Measurements from ENCODE around the gene TMEM139. TPM values are rescaled to one million over a fixed set of nuclear protein-coding genes. Genes with fewer than 3 reads are reported as not detected.
A peak's percentile ranks its signal among the peaks of the same experiment; 100 is the strongest.

The TMEM139 gene
- total and polyA plus RNA-seq, 4 experiments from 2014 or later: 0.61 to 2.1 (median 1.4) TPM

DNA sequence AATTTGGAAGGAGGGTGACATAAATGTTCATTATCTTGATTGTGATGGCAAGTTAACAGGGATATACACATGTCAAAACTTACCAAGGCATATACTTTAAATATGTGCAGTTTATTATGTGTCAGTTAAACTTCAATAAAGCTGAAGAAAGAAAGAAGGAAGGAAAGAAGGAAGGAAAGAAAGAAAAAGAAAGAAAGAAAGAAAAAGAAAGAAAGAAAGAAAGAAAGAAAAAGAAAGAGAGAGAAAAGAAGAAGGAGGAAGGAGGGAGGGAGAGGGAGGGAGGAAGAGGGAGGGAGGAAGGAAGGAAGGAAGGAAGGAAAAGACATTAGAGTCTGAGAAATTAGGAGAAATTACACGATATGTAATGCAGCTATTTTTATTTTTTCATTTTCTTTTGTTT, 37.4 kb upstream of the TMEM139 start:
- peaks cover 69 to 92% (median 80%) of the 10 kb centered on the region in 4 donors for H3K4me1 Mint-ChIP-seq
- intact Hi-C loops (cut with micrococcal nuclease): no loop called here
- peaks cover 80% of the 10 kb centered on the region for H3K4me1 ChIP-seq (ENCODE audit: insufficient read depth, low read length)
- no peaks in the 10 kb centered on the region for H3K9me3 ChIP-seq (ENCODE audit: control insufficient read depth in 1 of 2, low read length in 2 of 2)
- no peak for DNase-seq
- no peak overlapping the region for H3K4me3 ChIP-seq (ENCODE audit: low read length in 2 of 2)
- peak overlapping the region in 4 of 8 donors; percentile 30 to 61 (median 54) for H3K4me3 Mint-ChIP-seq
- H3K27me3 ChIP-seq (ENCODE audit: insufficient read depth, low read length): no peaks in the 10 kb centered on the region
- peak overlapping the region in 4 of 7 donors; percentile 30 to 87 (median 62) for H3K27ac Mint-ChIP-seq
- H3K36me3 ChIP-seq (ENCODE audit: insufficient read depth, low read length): no peaks in the 10 kb centered on the region
- H3K27ac ChIP-seq (ENCODE audit: low read depth, low read length): no peak overlapping the region
- peaks cover 14 to 34% of the 10 kb centered on the region in 2 donors for H3K36me3 Mint-ChIP-seq
- POLR2A ChIA-PET (ENCODE audit: partially characterized antibody): interaction anchor here (0.6 to 9.8 kb wide), 9 partner anchors 17 to 449 kb away, joined by 3 to 163 read pairs (median 4); partner anchors contain the start of genes CASP2, GSTK1 and ZYX
- CTCF ChIA-PET (ENCODE audit: partially characterized antibody): interaction anchor here (1.0 to 14.0 kb wide), 7 partner anchors 8 to 170 kb away, joined by 3 to 513 read pairs (median 5); partner anchors contain the start of gene GSTK1
- peaks cover 0 to 36% (median 15%) of the 10 kb centered on the region in 8 donors for H3K9me3 Mint-ChIP-seq
- H3K27me3 Mint-ChIP-seq: no peaks in the 10 kb centered on the region

DNA sequence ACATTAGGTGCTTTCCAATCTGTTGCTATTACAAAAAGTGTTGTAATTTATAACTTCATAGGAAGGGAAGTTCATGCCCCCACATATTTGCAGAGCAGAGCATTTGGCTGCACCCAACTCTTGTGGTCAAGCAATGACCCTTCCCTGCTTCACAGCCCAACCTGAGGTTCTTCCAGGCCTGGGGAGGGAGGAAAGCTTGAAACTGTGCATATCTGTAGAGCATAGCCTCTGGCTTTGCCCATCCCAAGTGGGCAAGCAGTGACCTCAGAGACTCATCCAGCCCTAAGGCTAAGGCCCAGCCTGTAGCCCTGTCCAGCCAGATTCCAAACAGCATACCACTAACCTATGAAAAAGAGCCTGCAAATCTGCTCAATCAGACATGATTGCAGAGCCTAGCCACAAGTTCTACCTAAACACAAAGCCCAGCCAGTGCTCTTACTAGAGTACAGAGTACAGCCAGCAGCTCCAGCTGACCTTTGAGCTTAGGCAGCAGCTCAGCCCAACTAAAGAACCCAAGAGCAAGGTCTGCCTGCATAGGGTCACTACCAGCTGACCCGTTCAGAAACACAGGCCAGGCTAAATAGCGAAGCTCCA, 35.9 kb upstream of the TMEM139 start:
- peak overlapping the region; percentile 24 to 90 (median 70) for H3K27ac Mint-ChIP-seq
- peaks cover 24 to 43% of the 10 kb centered on the region in 2 donors for H3K36me3 Mint-ChIP-seq
- no peaks in the 10 kb centered on the region for H3K27me3 ChIP-seq (ENCODE audit: insufficient read depth, low read length)
- H3K27ac ChIP-seq (ENCODE audit: low read depth, low read length): no peak overlapping the region
- H3K4me1 Mint-ChIP-seq: peaks cover 73 to 98% (median 84%) of the 10 kb centered on the region in 4 donors
- H3K4me1 ChIP-seq (ENCODE audit: insufficient read depth, low read length): peaks cover 93% of the 10 kb centered on the region
- peaks cover 0 to 5% of the 10 kb centered on the region in 2 donors for H3K9me3 ChIP-seq (ENCODE audit: control insufficient read depth in 1 of 2, low read length in 2 of 2)
- DNase-seq: no peak
- ChIA-PET CTCF (ENCODE audit: partially characterized antibody) (interaction anchor here (1.0 to 14.0 kb wide), 8 partner anchors 8 to 168 kb away, joined by 3 to 513 read pairs (median 6); no protein-coding TSS in a partner anchor), POLR2A (ENCODE audit: partially characterized antibody) (interaction anchor here (0.9 to 9.8 kb wide), 7 partner anchors 9 to 441 kb away, joined by 3 to 163 read pairs (median 10); partner anchors contain the start of genes CASP2 and GSTK1)
- H3K4me3 Mint-ChIP-seq: peak overlapping the region in 7 of 8 donors; percentile 25 to 67 (median 47)
- no peaks in the 10 kb centered on the region for H3K36me3 ChIP-seq (ENCODE audit: insufficient read depth, low read length)
- H3K4me3 ChIP-seq (ENCODE audit: low read length in 2 of 2): no peak overlapping the region
- H3K9me3 Mint-ChIP-seq: peaks cover 2 to 50% (median 26%) of the 10 kb centered on the region in 8 donors
- intact Hi-C loops (cut with micrococcal nuclease): no loop called here
- no peaks in the 10 kb centered on the region for H3K27me3 Mint-ChIP-seq

DNA sequence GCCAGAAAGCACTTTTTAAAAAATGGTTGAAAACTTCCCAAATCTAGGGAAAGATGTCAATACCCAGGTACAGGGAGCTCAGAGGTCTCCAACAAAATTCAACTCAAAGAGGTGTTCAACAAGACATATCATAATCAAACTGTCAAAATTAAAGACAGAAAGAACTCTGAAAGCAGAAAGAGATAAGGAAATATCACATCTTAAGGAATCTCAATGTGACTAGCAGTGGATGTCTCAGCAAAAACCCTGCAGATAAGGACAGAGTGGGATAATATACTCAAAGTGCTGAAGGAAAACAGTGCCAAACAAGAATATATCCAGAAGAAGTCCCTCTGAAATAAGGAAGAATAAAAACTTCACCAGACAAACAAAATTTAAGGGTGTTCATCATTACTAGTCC, 34.6 kb upstream of the TMEM139 start:
- Histone ChIP-seq H3K36me3 (ENCODE audit: insufficient read depth, low read length) (no peaks in the 10 kb centered on the region), H3K4me3 (ENCODE audit: low read length in 2 of 2) (no peak overlapping the region), H3K27me3 (ENCODE audit: insufficient read depth, low read length) (no peaks in the 10 kb centered on the region), H3K9me3 (ENCODE audit: control insufficient read depth in 1 of 2, low read length in 2 of 2) (peaks cover 0 to 11% of the 10 kb centered on the region in 2 donors), H3K27ac (ENCODE audit: low read depth, low read length) (peak overlapping the region; percentile 31), H3K4me1 (ENCODE audit: insufficient read depth, low read length) (peaks cover 92% of the 10 kb centered on the region)
- peak overlapping the region in 7 of 8 donors; percentile 7 to 67 (median 61) for H3K4me3 Mint-ChIP-seq
- peaks cover 72 to 96% (median 82%) of the 10 kb centered on the region in 4 donors for H3K4me1 Mint-ChIP-seq
- H3K27me3 Mint-ChIP-seq: no peaks in the 10 kb centered on the region
- intact Hi-C loops (cut with micrococcal nuclease): loop anchor here (1.0 to 2.0 kb wide), 3 partner anchors 10 to 125 kb away; partner anchors contain the start of gene CASP2
- peak overlapping the region; percentile 16 to 90 (median 74) for H3K27ac Mint-ChIP-seq
- H3K36me3 Mint-ChIP-seq: peaks cover 29 to 43% of the 10 kb centered on the region in 2 donors
- no peak for DNase-seq
- ChIA-PET CTCF (ENCODE audit: partially characterized antibody) (interaction anchor here (1.1 to 14.0 kb wide), 8 partner anchors 10 to 166 kb away, joined by 3 to 513 read pairs (median 4); partner anchors contain the start of genes CASP2 and GSTK1), POLR2A (ENCODE audit: partially characterized antibody) (interaction anchor here (0.7 to 9.8 kb wide), 13 partner anchors 9 to 937 kb away, joined by 3 to 163 read pairs (median 9); partner anchors contain the start of genes CASP2, EPHA1 and GSTK1)
- H3K9me3 Mint-ChIP-seq: peaks cover 2 to 54% (median 31%) of the 10 kb centered on the region in 8 donors

DNA sequence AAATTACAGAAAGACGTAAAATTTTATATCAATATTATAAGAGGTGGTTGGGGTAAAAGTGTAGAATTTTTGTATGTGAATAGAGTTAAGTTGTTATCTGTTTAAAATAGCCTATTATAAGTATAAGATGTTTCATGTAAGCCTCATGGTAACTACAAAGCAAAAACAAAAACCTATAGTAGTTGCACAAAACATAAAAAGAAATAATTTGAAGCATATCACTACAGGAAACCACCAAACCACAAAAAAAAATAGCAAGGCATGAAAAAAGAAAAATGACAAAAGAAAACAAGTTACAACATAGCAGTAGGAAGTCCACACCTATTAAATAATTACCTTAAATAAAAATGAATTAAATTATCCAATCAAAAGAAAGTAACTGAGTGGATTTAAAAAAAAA, 33.9 kb upstream of the TMEM139 start:
- ChIA-PET CTCF (ENCODE audit: partially characterized antibody) (interaction anchor here (0.5 to 14.0 kb wide), 7 partner anchors 10 to 166 kb away, joined by 3 to 513 read pairs (median 5); partner anchors contain the start of gene CASP2), POLR2A (ENCODE audit: partially characterized antibody) (interaction anchor here (0.7 to 9.8 kb wide), 14 partner anchors 7 to 937 kb away, joined by 3 to 163 read pairs (median 7); partner anchors contain the start of genes CASP2, EPHA1 and GSTK1)
- no peaks in the 10 kb centered on the region for H3K36me3 ChIP-seq (ENCODE audit: insufficient read depth, low read length)
- Mint-ChIP-seq H3K4me1 (peaks cover 72 to 96% (median 82%) of the 10 kb centered on the region in 4 donors), H3K4me3 (peak overlapping the region; percentile 23 to 67 (median 62)), H3K27ac (peak overlapping the region; percentile 16 to 90 (median 74)), H3K36me3 (peaks cover 31 to 43% of the 10 kb centered on the region in 2 donors), H3K27me3 (no peaks in the 10 kb centered on the region), H3K9me3 (peaks cover 5 to 54% (median 31%) of the 10 kb centered on the region in 8 donors)
- peak in 4 of 5 donors; percentile 82 to 84 (median 83) for DNase-seq
- H3K27ac ChIP-seq (ENCODE audit: low read depth, low read length): peak overlapping the region; percentile 31
- H3K4me3 ChIP-seq (ENCODE audit: low read length in 2 of 2): no peak overlapping the region
- peaks cover 92% of the 10 kb centered on the region for H3K4me1 ChIP-seq (ENCODE audit: insufficient read depth, low read length)
- H3K27me3 ChIP-seq (ENCODE audit: insufficient read depth, low read length): no peaks in the 10 kb centered on the region
- H3K9me3 ChIP-seq (ENCODE audit: control insufficient read depth in 1 of 2, low read length in 2 of 2): peaks cover 0 to 11% of the 10 kb centered on the region in 2 donors
- intact Hi-C loops (cut with micrococcal nuclease): loop anchor here (1.0 to 2.0 kb wide), 4 partner anchors 11 to 124 kb away; partner anchors contain the start of genes CASP2 and GSTK1

DNA sequence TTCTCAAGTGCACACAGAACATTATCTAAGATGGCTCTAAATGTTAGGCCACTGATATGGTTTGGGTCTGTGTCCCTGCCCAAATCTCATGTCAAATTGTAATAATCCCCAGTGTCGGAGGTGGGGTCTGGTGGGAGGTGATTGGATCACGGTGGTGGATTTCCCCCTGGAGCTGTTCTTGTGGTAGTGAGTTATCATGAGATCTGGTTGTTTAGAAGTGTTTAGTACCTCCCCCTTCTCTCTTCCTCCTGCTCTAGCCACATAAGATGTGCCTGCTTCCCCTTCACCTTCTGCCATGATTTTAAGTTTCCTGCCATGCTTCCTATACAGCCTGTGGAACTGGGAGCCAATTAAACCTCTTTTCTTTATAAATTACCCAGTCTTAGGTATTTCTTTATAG, 32.8 kb upstream of the TMEM139 start:
- ChIA-PET POLR2A (ENCODE audit: partially characterized antibody) (interaction anchor here (0.6 to 9.8 kb wide), 11 partner anchors 8 to 818 kb away, joined by 3 to 163 read pairs (median 4); partner anchors contain the start of genes CASP2 and GSTK1), CTCF (ENCODE audit: partially characterized antibody) (interaction anchor here (1.0 to 5.0 kb wide), 3 partner anchors 8 to 156 kb away, joined by 3 to 50 read pairs (median 3); no protein-coding TSS in a partner anchor)
- Histone ChIP-seq H3K9me3 (ENCODE audit: control insufficient read depth in 1 of 2, low read length in 2 of 2) (peaks cover 0 to 11% of the 10 kb centered on the region in 2 donors), H3K36me3 (ENCODE audit: insufficient read depth, low read length) (no peaks in the 10 kb centered on the region), H3K4me3 (ENCODE audit: low read length in 2 of 2) (peak overlapping the region in 1 of 2 donors; percentile 23), H3K4me1 (ENCODE audit: insufficient read depth, low read length) (peaks cover 90% of the 10 kb centered on the region), H3K27ac (ENCODE audit: low read depth, low read length) (no peak overlapping the region), H3K27me3 (ENCODE audit: insufficient read depth, low read length) (no peaks in the 10 kb centered on the region)
- Mint-ChIP-seq H3K4me3 (peak overlapping the region in 7 of 8 donors; percentile 11 to 70 (median 58)), H3K27ac (peak overlapping the region; percentile 48 to 94 (median 76)), H3K9me3 (peaks cover 5 to 54% (median 31%) of the 10 kb centered on the region in 8 donors), H3K36me3 (peaks cover 31 to 43% of the 10 kb centered on the region in 2 donors), H3K27me3 (no peaks in the 10 kb centered on the region), H3K4me1 (peaks cover 72 to 96% (median 82%) of the 10 kb centered on the region in 4 donors)
- intact Hi-C loops (cut with micrococcal nuclease): no loop called here
- peak in 4 of 5 donors; percentile 21 to 46 (median 41) for DNase-seq

DNA sequence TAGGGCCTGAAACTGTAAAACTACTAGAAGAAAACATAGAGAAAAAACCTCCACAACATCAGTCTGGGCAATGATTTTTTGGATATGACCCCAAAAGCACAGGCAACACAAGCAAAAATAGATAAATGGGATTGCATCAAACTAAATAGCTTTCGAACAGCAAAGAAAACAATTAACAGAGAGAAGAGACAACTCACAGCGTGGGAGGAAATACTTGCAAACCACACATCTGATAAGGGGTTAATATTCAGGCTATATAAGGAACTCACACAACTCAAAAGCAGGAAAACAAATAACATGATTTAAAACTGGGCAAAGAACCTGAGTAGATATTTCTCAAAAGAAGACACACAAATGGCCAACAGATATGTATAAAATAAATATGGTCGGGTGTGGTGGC, 29.2 kb upstream of the TMEM139 start:
- intact Hi-C loops (cut with micrococcal nuclease): no loop called here
- Mint-ChIP-seq H3K4me3 (peak overlapping the region in 7 of 8 donors; percentile 6 to 80 (median 70)), H3K9me3 (peaks cover 2 to 35% (median 25%) of the 10 kb centered on the region in 8 donors), H3K27me3 (no peaks in the 10 kb centered on the region), H3K27ac (peak overlapping the region; percentile 57 to 92 (median 70)), H3K4me1 (peaks cover 65 to 92% (median 78%) of the 10 kb centered on the region in 4 donors), H3K36me3 (peaks cover 23 to 24% of the 10 kb centered on the region in 2 donors)
- no peaks in the 10 kb centered on the region for H3K36me3 ChIP-seq (ENCODE audit: insufficient read depth, low read length)
- H3K27me3 ChIP-seq (ENCODE audit: insufficient read depth, low read length): no peaks in the 10 kb centered on the region
- no peak for DNase-seq
- H3K27ac ChIP-seq (ENCODE audit: low read depth, low read length): no peak overlapping the region
- CTCF ChIA-PET (ENCODE audit: partially characterized antibody): interaction anchor here (0.8 to 16.6 kb wide), 14 partner anchors 8 to 152 kb away, joined by 3 to 252 read pairs (median 4); partner anchors contain the start of genes CASP2 and GSTK1
- H3K4me1 ChIP-seq (ENCODE audit: insufficient read depth, low read length): peaks cover 88% of the 10 kb centered on the region
- H3K9me3 ChIP-seq (ENCODE audit: control insufficient read depth in 1 of 2, low read length in 2 of 2): peaks cover 0 to 11% of the 10 kb centered on the region in 2 donors
- no peak overlapping the region for H3K4me3 ChIP-seq (ENCODE audit: low read length in 2 of 2)
- POLR2A ChIA-PET (ENCODE audit: partially characterized antibody): interaction anchor here (0.7 to 9.8 kb wide), 11 partner anchors 9 to 152 kb away, joined by 3 to 163 read pairs (median 3); partner anchors contain the start of genes CASP2, GSTK1 and ZYX
